Esophagus squamous epithelium (tissue), 5 donors: ENCODE results near the gene EVA1A. TPM values are rescaled to one million over a fixed set of nuclear protein-coding genes. Genes with fewer than 3 reads are reported as not detected.

Experiments
- DNase-seq: peaks from one replicate; lab custom pipeline; 2025; lab: John Stamatoyannopoulos, UW
- H3K27ac ChIP-seq, 4 donors: fragments of 200-600 bp; sonication (generic); one replicate each; pipeline ENCODE4 v1.5.1; 2016 to 2019; ENCODE audit warnings: mild to moderate bottlenecking in 1 of 4
- H3K27me3 ChIP-seq, 4 donors: fragments of 200-600 bp; sonication (generic); 1 replicate in 3 of 4; 2 replicates in 1 of 4; pipeline versions ENCODE4 v1.5.1 to v1.6.0; 2017 to 2021; ENCODE audit warnings: antibody characterized with exemption in 1 of 4
- H3K36me3 ChIP-seq, 3 donors: fragments of 200-600 bp; sonication (generic); one replicate each; pipeline ENCODE4 v1.5.1; 2016 to 2019
- H3K4me1 ChIP-seq, 3 donors: fragments of 200-600 bp; sonication (generic); one replicate each; pipeline ENCODE4 v1.5.1; 2017 to 2019
- H3K4me3 ChIP-seq, 4 donors: fragments of 200-600 bp; sonication (generic); 1 replicate in 3 of 4; 2 replicates in 1 of 4; pipeline ENCODE4 v1.5.1; 2016 to 2019; ENCODE audit warnings: mild to moderate bottlenecking in 2 of 4, moderate library complexity in 1 of 4
- H3K9me3 ChIP-seq, 3 donors: fragments of 200-600 bp; sonication (generic); one replicate each; pipeline ENCODE4 v1.5.1; 2016 to 2019
- CTCF ChIP-seq, 6 experiments: fragments of 450-650 bp in 4 of 6; fragments of 200-600 bp in 2 of 6; sonication (generic) in 2 of 6; IDR thresholded peaks; one replicate each; pipeline ENCODE4 v1.5.1; 2016 to 2019; ENCODE audit warnings: antibody characterized with exemption in 6 of 6, mild to moderate bottlenecking in 4 of 6, moderate library complexity in 4 of 6
- POLR2A ChIP-seq, 4 donors: fragments of 450-650 bp; IDR thresholded peaks; one replicate each; pipeline ENCODE4 v1.6.1; 2017; ENCODE audit warnings: antibody characterized with exemption in 4 of 4, mild to moderate bottlenecking in 4 of 4, moderate library complexity in 3 of 4
- WGBS, 2 donors: methylation state at CpG; one replicate each; pipeline ENCODE4 v1.1.5; 2018; 5-methylcytosine and 5-hydroxymethylcytosine counted together
- intact Hi-C: fragments of 100-400 bp; cut with DNase I; formaldehyde crosslinking; loops from one replicate; pipeline ENCODE4 v1.15.0; 2022
- total RNA-seq, 4 donors: library from RNA; depleted of rRNA; stranded (reverse); fragments of >200 nt; gene quantifications; one replicate each; pipeline ENCODE4 v1.1.0, GENCODE V29; 2016
- donor health status: DM: yes; HTN: yes; CAD: no.

Gene EVA1A
- total RNA-seq, 4 donors from 2014 or later: 0.26 to 9.4 (median 2.3) TPM; not detected in 1

GRCh38 chr2:75543446-75543845 lies 17.3 kb downstream of the EVA1A start:
- 80 to 83% methylated on average over 4 of the region's 4 CpGs for WGBS, 2 donors
- intact Hi-C loops: no loop called here

GRCh38 chr2:75541430-75541829 lies 19.3 kb downstream of the EVA1A start:
- Histone ChIP-seq H3K27ac (no peak overlapping the region), H3K27me3 (no peaks in the 10 kb centered on the region), H3K4me3 (no peak overlapping the region), H3K36me3 (no peaks in the 10 kb centered on the region), H3K4me1 (no peaks in the 10 kb centered on the region), H3K9me3 (no peaks in the 10 kb centered on the region)
- DNase-seq: no peak
- intact Hi-C loops: no loop called here
- 88 to 95% methylated on average over 3 of the region's 3 CpGs for WGBS, 2 donors
- TF ChIP-seq CTCF (IDR thresholded peaks at IDR 0.05): no peak

More at GRCh38 chr2:75543446-75543845, 17.3 kb downstream of the EVA1A start:
- TF ChIP-seq CTCF (IDR thresholded peaks at IDR 0.05) (no peak), POLR2A (IDR thresholded peaks at IDR 0.05) (no peak)
- no peak overlapping the region for H3K27ac ChIP-seq
- no peaks in the 10 kb centered on the region for H3K27me3 ChIP-seq
- H3K9me3 ChIP-seq: no peaks in the 10 kb centered on the region
- no peaks in the 10 kb centered on the region for H3K4me1 ChIP-seq
- no peaks in the 10 kb centered on the region for H3K36me3 ChIP-seq
- no peak for DNase-seq
- H3K4me3 ChIP-seq: no peak overlapping the region

GRCh38 chr2:75540994-75541393 lies 19.7 kb downstream of the EVA1A start:
- H3K27me3 ChIP-seq: no peaks in the 10 kb centered on the region
- no peak for DNase-seq
- H3K27ac ChIP-seq: no peak overlapping the region
- WGBS, 2 donors: 92 to 93% methylated on average over 4 of the region's 4 CpGs
- intact Hi-C loops: no loop called here
- H3K9me3 ChIP-seq: no peaks in the 10 kb centered on the region
- H3K4me3 ChIP-seq: no peak overlapping the region
- no peak for TF ChIP-seq POLR2A (IDR thresholded peaks at IDR 0.05)
- TF ChIP-seq CTCF (IDR thresholded peaks at IDR 0.05): no peak
- no peaks in the 10 kb centered on the region for H3K4me1 ChIP-seq
- no peaks in the 10 kb centered on the region for H3K36me3 ChIP-seq

- Histone ChIP-seq H3K4me3 (no peak overlapping the region), H3K4me1 (no peaks in the 10 kb centered on the region), H3K9me3 (no peaks in the 10 kb centered on the region), H3K36me3 (no peaks in the 10 kb centered on the region), H3K27me3 (no peaks in the 10 kb centered on the region), H3K27ac (no peak overlapping the region)
- DNase-seq: no peak
- WGBS, 2 donors: 57 to 65% methylated on average over 3 of the region's 3 CpGs
- TF ChIP-seq POLR2A (IDR thresholded peaks at IDR 0.05): no peak
- no peak for TF ChIP-seq CTCF (IDR thresholded peaks at IDR 0.05)
- intact Hi-C loops: no loop called here
These were observed 20.6 kb downstream of the EVA1A start for GRCh38 chr2:75539955-75540716.

- no peak overlapping the region for H3K4me3 ChIP-seq
- H3K36me3 ChIP-seq: no peaks in the 10 kb centered on the region
- TF ChIP-seq POLR2A (IDR thresholded peaks at IDR 0.05) (no peak), CTCF (IDR thresholded peaks at IDR 0.05) (no peak)
- H3K9me3 ChIP-seq: no peaks in the 10 kb centered on the region
- DNase-seq: no peak
- no peaks in the 10 kb centered on the region for H3K27me3 ChIP-seq
- no peaks in the 10 kb centered on the region for H3K4me1 ChIP-seq
- no peak overlapping the region for H3K27ac ChIP-seq
- 60 to 66% methylated on average over 6 of the region's 6 CpGs for WGBS, 2 donors
- intact Hi-C loops: no loop called here
These were observed 21.9 kb downstream of the EVA1A start for GRCh38 chr2:75538521-75539490.
